HCT116 (cell line): ENCODE data around the gene SLC10A3. TPM values are rescaled to one million over a fixed set of nuclear protein-coding genes. Genes with fewer than 3 reads are reported as not detected.

Source experiments
- ATAC-seq: fragments of 200-7000 bp; cut with Tn5 transposase; 2 replicates; pipeline ENCODE4 v1.9.1; 2020; ENCODE audit warnings: mild to moderate bottlenecking, moderate library complexity
- BruUV-seq: library from RNA; stranded (reverse); fragments of 400-500 nt; replicated peaks from 2 replicates; lab custom pipeline; 2021; lab: Mats Ljungman, UMichigan
- CTCF ChIA-PET: fragments of 300-600 bp; sonication (Branson Sonifier 250); formaldehyde crosslinking; loops from one replicate; lab custom pipeline; 2021; ENCODE audit warnings: antibody characterized with exemption; lab: Charles Lee
- POLR2A ChIA-PET: fragments of 300-600, 350-600 bp; sonication (Branson Sonifier 250); formaldehyde crosslinking; loops from one replicate; lab custom pipeline; 2021; ENCODE audit warnings: antibody characterized with exemption; lab: Charles Lee
- RAD21 ChIA-PET, 2 experiments: fragments of 300-600 bp; sonication (Branson Sonifier 250); formaldehyde crosslinking; loops; one replicate each; lab custom pipeline; 2023; ENCODE audit warnings: low total read pairs in 2 of 2; ENCODE audit not compliant: uncharacterized antibody in 2 of 2, unreplicated experiment in 2 of 2, low non-redundant PET in 1 of 2; lab: Charles Lee
- DNase-seq: peaks from one replicate; pipeline ENCODE4 v3.0.0-alpha.2; 2010; ENCODE audit warnings: low read depth, low spot score
- H2AFZ ChIP-seq: fragments of 200-600 bp; shearing (Covaris generic), sonication (generic); 2 replicates; pipeline ENCODE4 v1.6.1; 2017; ENCODE audit warnings: low read depth, mixed run types, mixed read lengths, antibody characterized with exemption, low read length; ENCODE audit not compliant: poor library complexity, severe bottlenecking
- H3K27ac ChIP-seq: 2 replicates; pipeline ENCODE4 v1.5.1; 2012; ENCODE audit warnings: low read depth, low read length
- H3K27me3 ChIP-seq: fragments of 200-600 bp; sonication (generic); 2 replicates; pipeline ENCODE4 v1.6.1; 2016; ENCODE audit warnings: mixed run types, low read length, mixed read lengths; ENCODE audit not compliant: insufficient read depth
- H3K36me3 ChIP-seq, 2 experiments: fragments of 200-500 bp in 1 of 2; fragments of 200-600 bp in 1 of 2; sonication (Bioruptor generic) in 1 of 2; sonication (generic) in 1 of 2; 2 replicates each; pipeline versions ENCODE4 v1.5.1 to v1.6.1; 2014 to 2016; ENCODE audit warnings: low read length in 2 of 2, inconsistent platforms in 1 of 2, mixed read lengths in 1 of 2, mixed run types in 1 of 2; ENCODE audit not compliant: insufficient read depth in 2 of 2, control insufficient read depth in 1 of 2
- H3K4me1 ChIP-seq, 2 experiments: fragments of 200-600 bp in 1 of 2; sonication (generic) in 1 of 2; 2 replicates each; pipeline versions ENCODE4 v1.5.1 to v1.6.1; 2012 to 2017; ENCODE audit warnings: low read length in 2 of 2, inconsistent platforms in 1 of 2, mild to moderate bottlenecking in 1 of 2, mixed read lengths in 1 of 2, mixed run types in 1 of 2, moderate library complexity in 1 of 2; ENCODE audit not compliant: insufficient read depth in 2 of 2, control insufficient read depth in 1 of 2
- H3K4me2 ChIP-seq: fragments of 200-600 bp; sonication (generic); 2 replicates; pipeline ENCODE4 v1.6.1; 2017; ENCODE audit warnings: mixed run types, low read length, mixed read lengths
- H3K4me3 ChIP-seq, 2 experiments: fragments of 200-600 bp in 1 of 2; sonication (generic) in 1 of 2; replicated peaks in 1 of 2; 2 replicates each; pipeline ENCODE4 v1.5.1; 2011 to 2016; ENCODE audit warnings: low read length in 2 of 2, control low read depth in 1 of 2, low read depth in 1 of 2, mild to moderate bottlenecking in 1 of 2, mixed read lengths in 1 of 2, mixed run types in 1 of 2
- H3K79me2 ChIP-seq: fragments of 200-600 bp; sonication (generic); 2 replicates; pipeline ENCODE4 v1.6.1; 2017; ENCODE audit warnings: mild to moderate bottlenecking, mixed run types, low read length, moderate library complexity, mixed read lengths; ENCODE audit not compliant: insufficient read depth
- H3K9ac ChIP-seq: fragments of 200-600 bp; sonication (generic); 2 replicates; pipeline ENCODE4 v1.6.1; 2016; ENCODE audit warnings: low read length, mixed read lengths
- H3K9me2 ChIP-seq: fragments of 200-600 bp; sonication (generic), shearing (Covaris generic); 2 replicates; pipeline ENCODE4 v1.6.1; 2017; ENCODE audit warnings: mixed run types, mild to moderate bottlenecking, moderate library complexity; ENCODE audit not compliant: insufficient read depth
- H3K9me3 ChIP-seq, 2 experiments: fragments of 200-500 bp in 1 of 2; fragments of 200-600 bp in 1 of 2; sonication (Bioruptor generic) in 1 of 2; sonication (generic) in 1 of 2; 2 replicates each; pipeline ENCODE4 v1.6.1; 2014 to 2017; ENCODE audit warnings: low read length in 2 of 2, mixed read lengths in 2 of 2, inconsistent platforms in 1 of 2, low read depth in 1 of 2, mild to moderate bottlenecking in 1 of 2, mixed run types in 1 of 2, moderate library complexity in 1 of 2; ENCODE audit not compliant: control insufficient read depth in 1 of 2, insufficient read depth in 1 of 2
- H4K20me1 ChIP-seq: fragments of 200-600 bp; sonication (generic), shearing (Covaris generic); 2 replicates; pipeline ENCODE4 v1.6.1; 2017; ENCODE audit warnings: mixed run types, mild to moderate bottlenecking, moderate library complexity; ENCODE audit not compliant: insufficient read depth
- CBX3 ChIP-seq: IDR thresholded peaks from 2 replicates; pipeline ENCODE4 v1.6.1; 2012; ENCODE audit warnings: low read depth
- CEBPB ChIP-seq: IDR thresholded peaks from 2 replicates; pipeline ENCODE4 v1.6.1; 2012; ENCODE audit warnings: low read depth
- ELF1 ChIP-seq: IDR thresholded peaks from 2 replicates; pipeline ENCODE4 v1.6.1; 2012; ENCODE audit warnings: low read depth, borderline replicate concordance
- FOSL1 ChIP-seq: IDR thresholded peaks from 2 replicates; pipeline ENCODE4 v1.6.1; 2012; ENCODE audit warnings: low read depth
- JUND ChIP-seq: IDR thresholded peaks from 2 replicates; pipeline ENCODE4 v1.6.1; 2012
- POLR2A ChIP-seq: IDR thresholded peaks from 2 replicates; pipeline ENCODE4 v1.7.0; 2011; ENCODE audit warnings: borderline replicate concordance; ENCODE audit not compliant: insufficient read depth, insufficient read length; ENCODE audit errors: extremely low read depth
- POLR2AphosphoS5 ChIP-seq: IDR thresholded peaks from 2 replicates; pipeline ENCODE4 v1.6.1; 2011; ENCODE audit warnings: mild to moderate bottlenecking, low read depth, low read length, moderate library complexity
- RAD21 ChIP-seq: IDR thresholded peaks from 2 replicates; pipeline ENCODE4 v1.6.1; 2012; ENCODE audit warnings: low read depth, mild to moderate bottlenecking
- SIN3A ChIP-seq: IDR thresholded peaks from 2 replicates; pipeline ENCODE4 v1.6.1; 2012; ENCODE audit warnings: low read depth
- SP1 ChIP-seq: IDR thresholded peaks from 2 replicates; pipeline ENCODE4 v1.6.1; 2012; ENCODE audit warnings: low read depth
- TCF7L2 ChIP-seq: IDR thresholded peaks from 2 replicates; pipeline ENCODE4 v1.7.0; 2011; ENCODE audit warnings: borderline replicate concordance, inconsistent platforms; ENCODE audit not compliant: insufficient read depth, insufficient read length; ENCODE audit errors: extremely low read depth
- YY1 ChIP-seq: IDR thresholded peaks from 2 replicates; pipeline ENCODE4 v1.6.1; 2011; ENCODE audit warnings: low read length, low read depth, moderate library complexity, mild to moderate bottlenecking; ENCODE audit not compliant: insufficient replicate concordance; ENCODE audit errors: extremely low read depth
- ZFX ChIP-seq: fragments of 450-650 bp; IDR thresholded peaks from 2 replicates; pipeline ENCODE4 v1.6.1; 2017
- intact Hi-C: fragments of 100-400 bp; cut with micrococcal nuclease; formaldehyde crosslinking; loops from 2 replicates; pipeline ENCODE4 v1.10.0; 2022
- total RNA-seq: library from RNA; stranded (reverse); gene quantifications from one replicate; pipeline ENCODE4 v1.2.1, GENCODE V29; 2021; ENCODE audit not compliant: unreplicated experiment
- TF ChIP-seq, protein P1 (sequence below): IDR thresholded peaks from 2 replicates; pipeline ENCODE4 v1.6.1; 2011; ENCODE audit warnings: mild to moderate bottlenecking, low read length, moderate library complexity; ENCODE audit not compliant: insufficient replicate concordance; ENCODE audit errors: extremely low read depth
- TF ChIP-seq, protein P2 (sequence below): IDR thresholded peaks from 2 replicates; pipeline ENCODE4 v1.6.1; 2012
- TF ChIP-seq, protein P3 (sequence below): IDR thresholded peaks from 2 replicates; pipeline ENCODE4 v1.6.1; 2012; ENCODE audit warnings: low read depth
- TF ChIP-seq, protein P4 (sequence below): IDR thresholded peaks from 2 replicates; pipeline ENCODE4 v1.6.1; 2012

Gene SLC10A3
- total RNA-seq, 1 experiment from 2014 or later, result 16.2 TPM

DNA sequence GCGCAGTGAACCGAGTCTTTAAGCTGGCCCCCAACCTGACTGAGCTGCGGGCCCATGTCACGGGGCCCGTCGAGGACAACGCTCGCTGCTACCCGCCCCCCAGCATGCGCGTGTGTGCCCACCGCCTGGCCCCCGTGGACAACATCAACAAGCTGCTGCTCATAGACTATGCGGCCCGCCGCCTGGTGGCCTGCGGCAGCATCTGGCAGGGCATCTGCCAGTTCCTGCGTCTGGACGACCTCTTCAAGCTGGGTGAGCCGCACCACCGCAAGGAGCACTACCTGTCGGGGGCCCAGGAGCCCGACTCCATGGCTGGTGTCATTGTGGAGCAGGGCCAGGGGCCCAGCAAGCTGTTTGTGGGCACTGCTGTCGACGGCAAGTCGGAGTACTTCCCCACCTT is 30.1 kb downstream of the SLC10A3 start:
- Histone ChIP-seq H2AFZ (no peak overlapping the region), H3K79me2 (peaks cover 24% of the 10 kb centered on the region), H3K27ac (no peak overlapping the region), H3K27me3 (no peaks in the 10 kb centered on the region), H3K4me3 (no peak overlapping the region), H3K4me1 (peaks cover 7 to 12% of the 10 kb centered on the region in 2 experiments; a peak in 1 of 4 replicates), H4K20me1 (no peaks in the 10 kb centered on the region), H3K9me2 (no peaks in the 10 kb centered on the region), H3K36me3 (peaks cover 0 to 4% of the 10 kb centered on the region in 2 experiments; a peak in 1 of 4 replicates), H3K4me2 (no peak overlapping the region), H3K9ac (no peak overlapping the region), H3K9me3 (no peaks in the 10 kb centered on the region)
- ChIA-PET POLR2A (no interaction called here), CTCF (no interaction called here), RAD21 (no interaction called here)
- TF ChIP-seq YY1 (no peak), FOSL1 (no peak), ZFX (no peak), POLR2AphosphoS5 (no peak), JUND (no peak), POLR2A (no peak), ELF1 (no peak), SIN3A (no peak), SP1 (no peak), CBX3 (no peak), TCF7L2 (no peak), RAD21 (no peak), CEBPB (no peak)
- TF ChIP-seq, protein P1, sequence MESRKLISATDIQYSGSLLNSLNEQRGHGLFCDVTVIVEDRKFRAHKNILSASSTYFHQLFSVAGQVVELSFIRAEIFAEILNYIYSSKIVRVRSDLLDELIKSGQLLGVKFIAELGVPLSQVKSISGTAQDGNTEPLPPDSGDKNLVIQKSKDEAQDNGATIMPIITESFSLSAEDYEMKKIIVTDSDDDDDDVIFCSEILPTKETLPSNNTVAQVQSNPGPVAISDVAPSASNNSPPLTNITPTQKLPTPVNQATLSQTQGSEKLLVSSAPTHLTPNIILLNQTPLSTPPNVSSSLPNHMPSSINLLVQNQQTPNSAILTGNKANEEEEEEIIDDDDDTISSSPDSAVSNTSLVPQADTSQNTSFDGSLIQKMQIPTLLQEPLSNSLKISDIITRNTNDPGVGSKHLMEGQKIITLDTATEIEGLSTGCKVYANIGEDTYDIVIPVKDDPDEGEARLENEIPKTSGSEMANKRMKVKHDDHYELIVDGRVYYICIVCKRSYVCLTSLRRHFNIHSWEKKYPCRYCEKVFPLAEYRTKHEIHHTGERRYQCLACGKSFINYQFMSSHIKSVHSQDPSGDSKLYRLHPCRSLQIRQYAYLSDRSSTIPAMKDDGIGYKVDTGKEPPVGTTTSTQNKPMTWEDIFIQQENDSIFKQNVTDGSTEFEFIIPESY, result no peak
- TF ChIP-seq, protein P2, sequence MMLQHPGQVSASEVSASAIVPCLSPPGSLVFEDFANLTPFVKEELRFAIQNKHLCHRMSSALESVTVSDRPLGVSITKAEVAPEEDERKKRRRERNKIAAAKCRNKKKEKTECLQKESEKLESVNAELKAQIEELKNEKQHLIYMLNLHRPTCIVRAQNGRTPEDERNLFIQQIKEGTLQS, result no peak
- TF ChIP-seq, protein P3, sequence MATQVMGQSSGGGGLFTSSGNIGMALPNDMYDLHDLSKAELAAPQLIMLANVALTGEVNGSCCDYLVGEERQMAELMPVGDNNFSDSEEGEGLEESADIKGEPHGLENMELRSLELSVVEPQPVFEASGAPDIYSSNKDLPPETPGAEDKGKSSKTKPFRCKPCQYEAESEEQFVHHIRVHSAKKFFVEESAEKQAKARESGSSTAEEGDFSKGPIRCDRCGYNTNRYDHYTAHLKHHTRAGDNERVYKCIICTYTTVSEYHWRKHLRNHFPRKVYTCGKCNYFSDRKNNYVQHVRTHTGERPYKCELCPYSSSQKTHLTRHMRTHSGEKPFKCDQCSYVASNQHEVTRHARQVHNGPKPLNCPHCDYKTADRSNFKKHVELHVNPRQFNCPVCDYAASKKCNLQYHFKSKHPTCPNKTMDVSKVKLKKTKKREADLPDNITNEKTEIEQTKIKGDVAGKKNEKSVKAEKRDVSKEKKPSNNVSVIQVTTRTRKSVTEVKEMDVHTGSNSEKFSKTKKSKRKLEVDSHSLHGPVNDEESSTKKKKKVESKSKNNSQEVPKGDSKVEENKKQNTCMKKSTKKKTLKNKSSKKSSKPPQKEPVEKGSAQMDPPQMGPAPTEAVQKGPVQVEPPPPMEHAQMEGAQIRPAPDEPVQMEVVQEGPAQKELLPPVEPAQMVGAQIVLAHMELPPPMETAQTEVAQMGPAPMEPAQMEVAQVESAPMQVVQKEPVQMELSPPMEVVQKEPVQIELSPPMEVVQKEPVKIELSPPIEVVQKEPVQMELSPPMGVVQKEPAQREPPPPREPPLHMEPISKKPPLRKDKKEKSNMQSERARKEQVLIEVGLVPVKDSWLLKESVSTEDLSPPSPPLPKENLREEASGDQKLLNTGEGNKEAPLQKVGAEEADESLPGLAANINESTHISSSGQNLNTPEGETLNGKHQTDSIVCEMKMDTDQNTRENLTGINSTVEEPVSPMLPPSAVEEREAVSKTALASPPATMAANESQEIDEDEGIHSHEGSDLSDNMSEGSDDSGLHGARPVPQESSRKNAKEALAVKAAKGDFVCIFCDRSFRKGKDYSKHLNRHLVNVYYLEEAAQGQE, result no peak
- TF ChIP-seq, protein P4, sequence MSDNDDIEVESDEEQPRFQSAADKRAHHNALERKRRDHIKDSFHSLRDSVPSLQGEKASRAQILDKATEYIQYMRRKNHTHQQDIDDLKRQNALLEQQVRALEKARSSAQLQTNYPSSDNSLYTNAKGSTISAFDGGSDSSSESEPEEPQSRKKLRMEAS, result no peak
- intact Hi-C loops, result no loop called here
- BruUV-seq, result no TSS peak
- DNase-seq, result no peak
- ATAC-seq, result no peak
